ENCODE measurements around the gene FLII.
"Not testable (repeated sequence)": the region's sequence is repeated elsewhere in the genome, so short reads cannot be mapped to it uniquely, and the experiment has no call there.

The FLII gene

GRCh38 chr17:18258356-18259038 lies at the start of gene FLII:
TSS of gene FLII (minus strand) at chr17:18258738. CDS start at chr17:18258690, 48 bp downstream.
- DNase-seq (ENCODE audit: low spot score): peak; percentile 70

GRCh38 chr17:18303206-18303605 lies 44.7 kb upstream of the FLII start:
- DNase-seq (ENCODE audit: low spot score): not testable (repeated sequence)

- DNase-seq (ENCODE audit: low spot score): no peak
Observed at GRCh38 chr17:18300725-18301480, 42.4 kb upstream of the FLII start.

- not testable (repeated sequence) for DNase-seq (ENCODE audit: low spot score)
Observed at GRCh38 chr17:18298061-18298460, 39.5 kb upstream of the FLII start.

GRCh38 chr17:18291718-18292540 lies 33.4 kb upstream of the FLII start:
- no peak for DNase-seq (ENCODE audit: low spot score)

GRCh38 chr17:18285296-18285695 lies 26.8 kb upstream of the FLII start:
- no peak for DNase-seq (ENCODE audit: low spot score)

- no peak for DNase-seq (ENCODE audit: low spot score)
Observed at GRCh38 chr17:18281788-18282187, 23.2 kb upstream of the FLII start.

- DNase-seq (ENCODE audit: low spot score): no peak
Observed at GRCh38 chr17:18280766-18281371, 22.3 kb upstream of the FLII start.

- DNase-seq (ENCODE audit: low spot score): no peak
Observed at GRCh38 chr17:18280249-18280648, 21.7 kb upstream of the FLII start.

- no peak for DNase-seq (ENCODE audit: low spot score)
Observed at GRCh38 chr17:18278867-18279266, 20.3 kb upstream of the FLII start.

- DNase-seq (ENCODE audit: low spot score): no peak
Observed at GRCh38 chr17:18277076-18277475, 18.5 kb upstream of the FLII start.

- DNase-seq (ENCODE audit: low spot score): no peak
Observed at GRCh38 chr17:18270046-18270931, 11.8 kb upstream of the FLII start.

GRCh38 chr17:18267927-18268711 lies 9.6 kb upstream of the FLII start:
- peak; percentile 44 for DNase-seq (ENCODE audit: low spot score)

GRCh38 chr17:18267366-18267765 lies 8.8 kb upstream of the FLII start:
- no peak for DNase-seq (ENCODE audit: low spot score)

GRCh38 chr17:18263885-18264682 lies 5.5 kb upstream of the FLII start:
- no peak for DNase-seq (ENCODE audit: low spot score)

- DNase-seq (ENCODE audit: low spot score): no peak
Observed at GRCh38 chr17:18262641-18263040, 4.1 kb upstream of the FLII start.

- DNase-seq (ENCODE audit: low spot score): no peak
Observed at GRCh38 chr17:18262111-18262510, 3.6 kb upstream of the FLII start.

GRCh38 chr17:18261659-18262058 lies 3.1 kb upstream of the FLII start:
- no peak for DNase-seq (ENCODE audit: low spot score)

GRCh38 chr17:18261146-18261515 lies 2.6 kb upstream of the FLII start:
- peak; percentile 75 for DNase-seq (ENCODE audit: low spot score)

Data from AG08395 (cell line).